Posterior cingulate gyrus (tissue), 11 donors: Measurements from ENCODE around the gene SMIM38.

Experiments
- DNase-seq, 10 donors: peaks; one replicate each; pipeline versions ENCODE4 v3.0.0 to v3.0.0-alpha.2; 2020 to 2021; ENCODE audit warnings: mixed read lengths in 3 of 10
- intact Hi-C: fragments of 100-400 bp; cut with DNase I; formaldehyde crosslinking; loops from one replicate; pipeline ENCODE4 v1.15.1; 2023

The SMIM38 gene

GRCh38 chr11:69155302-69156234 lies at the start of gene SMIM38:
Gene SMIM38, plus strand, starts transcription at chr11:69155935. Its CDS starts 1,912 bp downstream, at chr11:69157847.
- intact Hi-C loops: loop anchor here (5.0 kb wide), 1 partner anchor 57 kb away; no protein-coding TSS in a partner anchor
- DNase-seq: peak in 4 of 10 donors; percentile 47 to 88 (median 70)

- intact Hi-C loops: no loop called here
- DNase-seq: peak in 1 of 10 donors; percentile 49
Measured at GRCh38 chr11:69106031-69106811, 49.5 kb upstream of the SMIM38 start.

- DNase-seq: peak in 1 of 10 donors; percentile 17
- intact Hi-C loops: no loop called here
Measured at GRCh38 chr11:69107413-69107812, 48.3 kb upstream of the SMIM38 start.

GRCh38 chr11:69108030-69108429 lies 47.7 kb upstream of the SMIM38 start:
- intact Hi-C loops: no loop called here
- DNase-seq: peak in 2 of 10 donors; percentile 32 to 59

GRCh38 chr11:69108559-69108958 lies 47.2 kb upstream of the SMIM38 start:
- peak in 1 of 10 donors; percentile 28 for DNase-seq
- intact Hi-C loops: no loop called here

- DNase-seq: peak in 4 of 10 donors; percentile 16 to 40 (median 28)
- intact Hi-C loops: no loop called here
Measured at GRCh38 chr11:69109101-69109500, 46.6 kb upstream of the SMIM38 start.

GRCh38 chr11:69110451-69110850 lies 45.3 kb upstream of the SMIM38 start:
- intact Hi-C loops: no loop called here
- peak in 2 of 10 donors; percentile 4 to 17 for DNase-seq

- intact Hi-C loops: no loop called here
- peak in 4 of 10 donors; percentile 0 to 81 (median 31) for DNase-seq
Measured at GRCh38 chr11:69111624-69112542, 43.9 kb upstream of the SMIM38 start.

GRCh38 chr11:69113226-69113625 lies 42.5 kb upstream of the SMIM38 start:
- intact Hi-C loops: no loop called here
- peak in 2 of 10 donors; percentile 24 to 27 for DNase-seq

- intact Hi-C loops: no loop called here
- DNase-seq: peak in 4 of 10 donors; percentile 12 to 65 (median 46)
Measured at GRCh38 chr11:69113646-69114340, 41.9 kb upstream of the SMIM38 start.

GRCh38 chr11:69114362-69114761 lies 41.4 kb upstream of the SMIM38 start:
- DNase-seq: peak in 1 of 10 donors; percentile 7
- intact Hi-C loops: no loop called here

- peak in 2 of 10 donors; percentile 30 to 61 for DNase-seq
- intact Hi-C loops: no loop called here
Measured at GRCh38 chr11:69114811-69115523, 40.8 kb upstream of the SMIM38 start.

GRCh38 chr11:69115586-69116560 lies 39.9 kb upstream of the SMIM38 start:
- DNase-seq: peak in 4 of 10 donors; percentile 22 to 73 (median 60)
- intact Hi-C loops: no loop called here

- DNase-seq: peak in 4 of 10 donors; percentile 16 to 57 (median 48)
- intact Hi-C loops: no loop called here
Measured at GRCh38 chr11:69116671-69117070, 39.1 kb upstream of the SMIM38 start.

GRCh38 chr11:69119190-69119589 lies 36.5 kb upstream of the SMIM38 start:
- intact Hi-C loops: no loop called here
- DNase-seq: no peak

- intact Hi-C loops: loop anchor here (10.0 kb wide), 1 partner anchor 95 kb away; no protein-coding TSS in a partner anchor
- peak in 3 of 10 donors; percentile 53 to 64 (median 59) for DNase-seq
Measured at GRCh38 chr11:69120096-69120875, 35.4 kb upstream of the SMIM38 start.
